ENCODE results near the gene KCNC2. TPM values are rescaled to one million over a fixed set of nuclear protein-coding genes. Genes with fewer than 3 reads are reported as not detected.
"Not testable (repeated sequence)": the region's sequence is repeated elsewhere in the genome, so short reads cannot be mapped to it uniquely, and the experiment has no call there.

The KCNC2 gene
- not detected in 2 replicates for total RNA-seq (2014; rRNA removed; shearing (Covaris generic))

GRCh38 chr12:75209812-75210138 is at the start of gene KCNC2:
Gene KCNC2 (minus strand): TSS chr12:75209839.
- no peak for DNase-seq (ENCODE audit: low spot score)

GRCh38 chr12:75259143-75259542 is 49.5 kb upstream of the KCNC2 start:
- no peak for DNase-seq (ENCODE audit: low spot score)

DNA sequence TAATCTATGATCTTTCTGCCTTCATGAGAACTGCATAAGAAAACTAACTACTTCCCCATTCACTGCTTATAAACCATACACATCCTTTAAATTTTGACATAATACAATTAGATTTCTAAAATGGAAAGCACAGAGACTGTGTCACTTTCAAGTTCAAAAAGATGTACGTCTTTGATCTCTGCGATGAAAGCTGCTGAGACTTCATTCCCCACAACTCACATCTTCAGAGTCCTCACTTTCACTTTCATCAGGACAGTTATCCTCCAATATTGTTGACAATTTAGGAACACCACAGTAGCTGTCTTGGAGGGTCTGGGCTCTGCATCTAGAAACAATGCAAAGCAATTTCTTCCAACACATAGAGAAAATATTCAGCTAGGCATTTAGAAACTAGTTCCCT is 47.9 kb upstream of the KCNC2 start:
- DNase-seq (ENCODE audit: low spot score), result no peak

GRCh38 chr12:75245108-75245507 is 35.5 kb upstream of the KCNC2 start:
- DNase-seq (ENCODE audit: low spot score), result no peak

GRCh38 chr12:75239987-75240386 is 30.3 kb upstream of the KCNC2 start:
- no peak for DNase-seq (ENCODE audit: low spot score)

GRCh38 chr12:75236206-75236605 is 26.6 kb upstream of the KCNC2 start:
- no peak for DNase-seq (ENCODE audit: low spot score)

GRCh38 chr12:75227132-75227531 is 17.5 kb upstream of the KCNC2 start:
- no peak for DNase-seq (ENCODE audit: low spot score)

DNA sequence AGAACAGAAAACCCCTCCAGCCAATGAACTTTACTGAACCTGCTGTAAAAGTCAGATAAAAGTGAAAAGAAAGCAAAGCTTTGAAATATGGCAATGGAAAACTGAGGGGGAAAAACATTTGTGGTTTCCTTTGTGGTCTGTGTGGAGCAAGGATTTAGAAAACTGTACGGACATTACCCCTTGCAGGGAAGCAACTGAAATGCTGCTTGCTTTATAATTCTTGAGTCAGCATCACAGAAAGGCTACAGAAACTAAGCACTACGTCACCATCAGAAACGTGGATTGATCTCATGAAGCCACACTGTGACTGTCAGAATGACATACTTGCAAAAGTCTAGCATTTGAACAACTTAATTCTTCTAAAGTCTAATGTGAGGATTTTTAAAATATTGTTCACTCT is 2.4 kb upstream of the KCNC2 start:
- no peak for DNase-seq (ENCODE audit: low spot score)

- DNase-seq (ENCODE audit: low spot score), result no peak
Measured at GRCh38 chr12:75208856-75209811, 505 bp downstream of the KCNC2 start.

DNA sequence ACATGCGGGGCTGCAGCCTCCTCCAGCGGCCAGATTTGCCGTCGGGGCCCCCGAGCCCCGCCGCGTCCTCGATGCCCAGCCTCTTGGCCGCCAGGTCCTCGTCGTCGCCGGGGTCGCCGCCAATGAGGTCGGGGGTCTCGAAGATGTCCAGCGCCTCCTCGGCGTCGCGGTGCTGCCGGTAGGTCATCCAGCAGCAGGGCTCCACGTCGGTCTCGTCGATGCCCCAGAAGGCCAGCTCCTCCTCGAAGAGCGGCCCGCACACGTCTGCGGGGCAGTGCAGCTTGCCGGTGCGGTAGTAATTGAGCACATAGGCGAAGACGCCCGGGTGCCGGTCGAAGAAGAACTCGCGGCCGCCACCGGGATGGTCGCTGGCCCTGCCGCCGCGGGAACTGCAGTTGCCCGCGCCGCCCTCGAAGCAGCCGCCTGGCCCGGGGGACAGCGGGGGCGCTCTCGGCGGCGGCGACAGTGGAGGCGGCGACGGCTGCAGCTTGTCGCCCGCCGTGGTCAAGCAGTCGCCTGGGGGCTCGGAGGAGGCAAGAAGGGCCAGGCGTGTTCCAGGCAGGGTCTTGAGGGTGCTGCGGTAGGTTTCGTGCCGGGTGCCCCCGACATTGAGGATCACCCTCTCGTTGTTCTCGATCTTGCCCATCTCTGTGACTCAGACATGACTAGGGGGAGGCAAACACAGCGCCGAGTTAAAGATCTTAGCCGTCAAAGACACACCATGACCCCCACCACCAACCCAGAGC is 2.1 kb downstream of the KCNC2 start:
- no peak for DNase-seq (ENCODE audit: low spot score)

DNA sequence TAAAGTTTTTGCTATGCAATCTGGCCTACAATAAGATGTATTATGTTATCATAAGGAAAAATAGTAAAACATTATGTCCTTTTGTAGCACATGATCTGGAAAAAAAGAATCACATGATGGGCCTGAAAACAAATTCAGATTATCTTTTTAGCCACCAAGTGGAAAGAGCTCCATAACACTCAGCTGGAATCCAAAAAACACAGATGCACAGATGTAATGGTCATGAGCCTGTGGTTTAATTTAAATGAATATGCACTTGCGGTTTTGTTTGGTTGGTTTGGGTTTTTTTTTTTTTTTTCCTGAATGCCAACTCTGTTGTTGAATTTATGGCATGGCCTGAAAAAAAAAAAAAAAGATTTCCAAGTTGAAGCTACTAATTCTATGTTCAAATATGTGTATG is 4.1 kb downstream of the KCNC2 start:
- DNase-seq (ENCODE audit: low spot score), result no peak

DNA sequence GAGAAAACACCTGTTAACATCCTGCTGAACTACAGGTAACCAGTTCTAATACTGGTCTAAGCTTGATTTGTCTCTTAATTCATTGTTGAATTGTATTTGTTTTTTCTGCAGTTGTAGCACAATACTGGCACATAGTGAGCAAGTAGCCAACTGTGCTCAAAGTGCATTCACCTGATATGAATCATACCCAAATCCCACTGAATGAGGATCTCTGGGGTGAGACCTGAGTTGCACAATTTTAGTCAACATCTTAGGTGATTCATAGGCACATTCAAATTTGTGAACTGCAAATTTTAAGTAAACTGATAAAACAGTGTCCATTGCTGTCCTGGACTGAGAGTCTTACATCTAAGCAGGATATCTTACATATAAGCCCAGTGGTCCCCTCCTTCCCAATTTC is 12.8 kb downstream of the KCNC2 start:
- no peak for DNase-seq (ENCODE audit: low spot score)

DNA sequence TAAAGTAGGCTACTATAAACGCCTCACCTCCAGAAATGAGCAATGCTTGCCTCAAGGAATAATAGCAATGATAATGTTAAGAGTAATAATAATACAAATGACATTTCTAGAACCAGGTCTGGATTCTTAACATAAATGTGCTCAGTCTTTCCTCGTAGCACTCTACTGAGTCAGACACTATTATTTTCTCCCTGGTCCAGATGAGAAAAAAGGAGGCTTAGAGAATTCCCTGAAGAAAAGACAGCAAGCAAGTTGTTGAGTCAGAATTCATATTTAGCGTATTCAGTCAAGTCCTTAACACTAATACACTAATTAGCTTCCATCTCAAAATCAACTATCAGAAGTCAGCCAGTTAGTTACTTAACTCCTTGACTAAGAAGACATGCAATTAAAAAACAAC is 13.2 kb downstream of the KCNC2 start:
- no peak for DNase-seq (ENCODE audit: low spot score)

DNA sequence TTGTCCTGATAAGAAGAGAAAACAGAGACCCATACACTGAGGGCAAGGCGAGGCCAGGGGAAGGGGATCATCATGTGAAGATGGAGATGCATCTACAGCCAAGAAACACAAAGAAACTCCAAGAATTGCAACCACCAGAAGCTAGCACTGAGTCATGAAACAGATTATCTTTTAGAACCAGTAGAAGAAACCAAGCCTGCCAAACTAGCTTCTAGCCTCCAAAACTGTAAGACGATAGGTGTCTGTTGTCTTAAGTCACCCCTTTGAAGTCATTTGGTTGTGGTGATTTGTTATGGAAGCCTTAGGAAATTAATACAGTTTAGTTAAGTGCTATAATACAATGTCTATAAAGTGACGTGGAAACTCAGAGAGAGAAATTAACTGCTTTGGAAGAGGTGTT is 15.4 kb downstream of the KCNC2 start:
- no peak for DNase-seq (ENCODE audit: low spot score)

DNA sequence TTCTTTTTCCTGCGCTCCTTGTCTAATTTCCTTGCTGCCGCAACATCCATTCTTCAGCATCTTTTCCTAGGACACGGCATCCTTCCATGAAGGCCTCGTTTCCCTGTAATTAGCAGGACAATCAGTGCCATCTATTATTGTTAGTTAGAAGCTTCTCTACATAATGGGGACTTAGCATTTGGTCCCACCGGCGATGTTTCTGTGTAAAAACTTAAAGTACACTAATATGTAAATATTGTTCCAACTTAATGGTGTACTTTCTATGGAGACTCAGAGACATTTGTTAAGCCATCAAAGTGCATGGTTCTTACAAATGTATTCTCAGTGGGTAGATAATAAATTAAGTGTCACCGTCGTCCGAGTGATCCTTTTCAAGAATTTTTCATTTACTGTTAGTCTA is 17.4 kb downstream of the KCNC2 start:
- DNase-seq (ENCODE audit: low spot score), result no peak

DNA sequence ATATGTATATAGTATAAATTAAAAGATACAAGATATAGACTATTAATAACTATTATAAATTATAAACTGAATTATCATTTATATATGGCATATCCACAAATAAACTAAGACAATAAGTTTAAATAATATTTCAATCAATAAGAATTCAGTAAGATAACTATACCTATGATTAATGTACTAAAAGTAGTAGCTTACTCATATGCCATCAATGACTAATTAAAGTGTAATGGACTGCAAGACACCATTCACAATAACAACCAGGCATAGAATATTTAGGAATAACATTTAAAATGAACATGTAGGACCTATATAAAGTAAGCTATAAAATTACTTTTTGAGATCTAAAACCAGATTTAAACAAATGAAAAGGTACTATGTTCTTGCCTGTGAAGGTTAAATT is 18.8 kb downstream of the KCNC2 start:
- no peak for DNase-seq (ENCODE audit: low spot score)

- not testable (repeated sequence) for DNase-seq (ENCODE audit: low spot score)
Measured at GRCh38 chr12:75185881-75186280, 23.8 kb downstream of the KCNC2 start.

DNA sequence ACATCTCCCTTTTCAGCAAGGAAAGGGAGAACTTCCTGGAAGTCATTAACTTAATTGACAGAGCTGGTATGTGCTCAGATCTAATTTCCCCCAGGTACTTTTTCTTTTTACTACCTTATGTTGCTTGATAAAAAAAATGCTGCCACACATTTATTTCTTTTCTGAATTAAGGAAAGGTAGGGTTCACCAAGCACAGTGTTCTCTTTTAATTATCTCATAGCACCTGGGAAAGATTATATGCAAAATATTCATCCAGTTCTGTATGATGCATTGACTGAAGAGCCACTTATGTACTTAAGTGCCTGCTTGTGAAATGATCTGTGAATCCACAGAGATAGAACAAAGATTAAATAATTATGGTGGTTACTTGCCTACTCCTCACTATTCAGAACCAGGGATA is 25.1 kb downstream of the KCNC2 start:
- DNase-seq (ENCODE audit: low spot score), result no peak

DNA sequence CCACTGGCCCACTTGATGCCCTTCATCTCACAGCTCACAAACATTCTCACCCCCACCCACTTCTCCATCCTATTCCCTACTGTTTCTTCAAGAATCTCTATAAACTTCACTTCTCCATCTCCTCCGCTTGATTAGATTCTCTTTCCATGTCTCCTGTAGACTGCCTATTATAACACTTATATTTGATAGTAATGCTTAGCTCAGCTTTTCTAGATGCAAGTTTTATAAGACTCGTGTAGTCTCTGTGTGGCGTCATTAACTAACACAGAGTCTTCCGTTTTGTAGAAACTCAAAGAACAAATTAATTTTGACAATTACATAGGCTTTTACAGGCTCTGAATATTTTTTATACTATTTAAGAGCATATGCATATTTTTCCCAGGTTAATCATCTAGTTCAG is 25.7 kb downstream of the KCNC2 start:
- no peak for DNase-seq (ENCODE audit: low spot score)

DNA sequence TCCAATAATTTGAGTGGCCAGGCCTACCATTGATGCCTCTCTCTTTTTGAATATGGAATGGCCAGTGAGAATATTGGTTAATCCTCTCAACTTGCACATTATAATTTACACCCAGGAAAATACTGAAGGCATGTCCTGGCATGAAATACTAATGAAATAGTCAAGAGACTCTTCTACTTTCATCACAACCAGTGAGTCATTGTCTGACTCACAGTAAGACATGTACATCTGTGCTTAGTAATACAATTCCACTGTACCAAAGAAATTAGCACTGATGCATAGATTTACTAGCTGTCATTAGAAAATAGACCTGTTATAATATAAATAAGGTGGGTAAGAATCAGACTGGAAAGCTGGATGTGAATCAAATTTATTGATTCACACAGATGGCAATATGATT is 31.6 kb downstream of the KCNC2 start:
- DNase-seq (ENCODE audit: low spot score), result peak; percentile 42

GRCh38 chr12:75172611-75173010 is 37.0 kb downstream of the KCNC2 start:
- no peak for DNase-seq (ENCODE audit: low spot score)

DNA sequence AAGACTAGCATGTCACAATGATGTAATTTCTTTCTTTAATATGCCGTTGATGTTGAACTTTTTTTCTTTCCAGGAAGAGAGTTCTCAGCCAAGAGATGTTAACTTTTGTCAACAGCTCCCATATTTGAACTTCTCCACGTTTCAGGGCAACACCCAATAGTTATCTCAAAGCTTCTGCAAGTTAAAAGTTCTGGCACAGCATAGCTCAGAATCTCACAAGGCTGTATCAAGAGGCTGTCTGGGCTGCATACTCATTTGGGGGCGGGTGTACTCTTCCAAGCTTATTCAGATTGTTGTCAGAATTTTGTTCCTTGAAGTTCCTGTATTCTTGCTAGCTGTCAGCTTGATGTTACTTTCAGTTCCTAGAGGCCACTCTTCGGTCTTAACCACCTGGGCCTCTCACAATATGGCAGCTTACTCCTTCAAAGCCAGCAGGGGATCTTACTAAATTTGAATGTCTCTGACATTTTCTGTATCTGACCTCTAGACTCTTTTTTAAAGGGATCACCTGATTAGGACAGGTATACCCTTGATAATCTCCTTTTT is 38.9 kb downstream of the KCNC2 start:
- no peak for DNase-seq (ENCODE audit: low spot score)

GRCh38 chr12:75162845-75163244 is 46.8 kb downstream of the KCNC2 start:
- DNase-seq (ENCODE audit: low spot score), result no peak

Data from HT-29 (cell line).